Neural progenitor cell (in vitro differentiated cells): ENCODE results near the gene LY86.

Source experiments
- CTCF ChIP-seq: fragments of 200-600 bp; sonication (generic); IDR thresholded peaks from 2 replicates; pipeline ENCODE4 v1.5.1; 2017; ENCODE audit warnings: antibody characterized with exemption, mild to moderate bottlenecking
- EZH2 ChIP-seq: fragments of 200-600 bp; sonication (generic); IDR thresholded peaks from 2 replicates; pipeline ENCODE4 v1.6.1; 2017; ENCODE audit warnings: antibody characterized with exemption, mild to moderate bottlenecking, moderate library complexity
- EZH2phosphoT487 ChIP-seq: fragments of 200-600 bp; sonication (generic); IDR thresholded peaks from 2 replicates; pipeline ENCODE4 v1.6.1; 2017; ENCODE audit warnings: antibody characterized with exemption

GRCh38 chr6:6661191-6661590 lies 72.7 kb downstream of the LY86 start:
- TF ChIP-seq CTCF (no peak), EZH2 (no peak), EZH2phosphoT487 (no peak)
